Erythroblast (primary cell): Measurements from ENCODE around the gene PFKFB3.

Experiments
- GATA1 ChIP-seq: IDR thresholded peaks from 2 replicates; pipeline ENCODE4 v1.6.1; 2011; ENCODE audit warnings: low read depth, mild to moderate bottlenecking, control low read depth, low read length, moderate library complexity
- POLR2A ChIP-seq: IDR thresholded peaks from 2 replicates; pipeline ENCODE4 v1.6.1; 2011; ENCODE audit warnings: mild to moderate bottlenecking, low read length

DNA sequence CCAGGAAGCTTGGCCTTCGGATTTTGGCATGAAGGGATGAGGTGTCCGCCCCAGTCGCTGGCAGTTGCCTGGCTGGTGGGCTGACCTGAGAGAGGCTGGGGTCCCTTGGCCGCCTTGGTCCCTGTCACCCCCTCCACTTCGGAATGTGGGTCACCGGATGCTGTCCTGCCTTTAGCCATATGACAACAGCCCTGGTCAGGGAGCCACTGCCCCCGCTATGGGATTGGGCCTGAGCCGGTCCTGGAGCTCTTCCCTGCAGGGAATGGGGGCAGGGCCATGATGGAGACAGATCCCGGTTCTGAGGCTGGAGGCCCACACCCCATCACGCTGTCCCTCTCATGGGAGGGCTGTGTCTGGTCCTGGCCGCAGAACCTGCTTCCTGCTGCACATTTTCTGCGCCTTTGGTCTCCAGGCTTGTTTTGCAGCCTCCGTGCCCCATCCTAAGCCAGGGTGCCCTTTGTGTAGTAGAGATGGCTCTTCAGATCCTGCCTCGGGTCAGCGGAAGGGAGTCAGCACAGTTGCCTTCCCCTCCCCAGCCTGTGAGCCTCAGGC, 22.6 kb downstream of the PFKFB3 start:
- TF ChIP-seq POLR2A (no peak), GATA1 (no peak)
